HG02840 (cell line): Measurements from ENCODE around the gene LIMA1.

Experiments used
- ATAC-seq: cut with Tn5 transposase; IDR thresholded peaks from one replicate; pipeline ENCODE4 v1.9.1; 2021; ENCODE audit warnings: mild to moderate bottlenecking, moderate library complexity, moderate number of reproducible peaks; ENCODE audit not compliant: unreplicated experiment, low FRiP score

The LIMA1 gene

GRCh38 chr12:50192236-50192635 is 91.1 kb downstream of the LIMA1 start:
- no peak for ATAC-seq

- ATAC-seq, result no peak
Measured at GRCh38 chr12:50190859-50191258, 92.5 kb downstream of the LIMA1 start.

- ATAC-seq, result no peak
Measured at GRCh38 chr12:50188875-50189575, 94.3 kb downstream of the LIMA1 start.

- no peak for ATAC-seq
Measured at GRCh38 chr12:50188241-50188781, 95.0 kb downstream of the LIMA1 start.

- no peak for ATAC-seq
Measured at GRCh38 chr12:50187084-50187900, 96.0 kb downstream of the LIMA1 start.

- no peak for ATAC-seq
Measured at GRCh38 chr12:50186681-50187080, 96.6 kb downstream of the LIMA1 start.

GRCh38 chr12:50185970-50186663 is 97.2 kb downstream of the LIMA1 start:
- ATAC-seq, result no peak

- no peak for ATAC-seq
Measured at GRCh38 chr12:50185301-50185895, 97.9 kb downstream of the LIMA1 start.

GRCh38 chr12:50184261-50184660 is 99.1 kb downstream of the LIMA1 start:
- no peak for ATAC-seq

GRCh38 chr12:50182461-50182860 is 100.9 kb downstream of the LIMA1 start:
- no peak for ATAC-seq

GRCh38 chr12:50181691-50182090 is 101.6 kb downstream of the LIMA1 start:
- ATAC-seq, result no peak

- no peak for ATAC-seq
Measured at GRCh38 chr12:50175716-50176026, 107.6 kb downstream of the LIMA1 start.

- no peak for ATAC-seq
Measured at GRCh38 chr12:50174971-50175715, 108.2 kb downstream of the LIMA1 start.

GRCh38 chr12:50167049-50167828 is 116.1 kb downstream of the LIMA1 start, which contains the start of gene CERS5:
TSS of gene CERS5 (minus strand) at chr12:50167369. CDS start at chr12:50167297, 72 bp downstream.
- peak; percentile 95 for ATAC-seq

- ATAC-seq, result peak; percentile 40
Measured at GRCh38 chr12:50166799-50167048, 116.6 kb downstream of the LIMA1 start.

GRCh38 chr12:50164963-50165362 is 118.4 kb downstream of the LIMA1 start:
- no peak for ATAC-seq

- no peak for ATAC-seq
Measured at GRCh38 chr12:50162230-50162629, 121.1 kb downstream of the LIMA1 start.

- ATAC-seq, result no peak
Measured at GRCh38 chr12:50160643-50161042, 122.7 kb downstream of the LIMA1 start.

GRCh38 chr12:50157259-50157658 is 126.1 kb downstream of the LIMA1 start:
- no peak for ATAC-seq
